ENCODE results near the gene CHIA. TPM values are rescaled to one million over a fixed set of nuclear protein-coding genes. Genes with fewer than 3 reads are reported as not detected.
"Not testable (repeated sequence)": the region's sequence is repeated elsewhere in the genome, so short reads cannot be mapped to it uniquely, and the experiment has no call there.

CHIA gene
- total and polyA plus RNA-seq, 12 donors, result 0.07 to 0.19 TPM; not detected in 10

- Histone ChIP-seq H3K4me1 (replicated peaks in 1 of 2) (peaks cover 0 to 3% of the 10 kb centered on the region in 2 donors), H3K27me3 (no peaks in the 10 kb centered on the region), H3K36me3 (replicated peaks in 1 of 2) (no peaks in the 10 kb centered on the region), H3K4me3 (no peak overlapping the region), H3K9me3 (replicated peaks in 1 of 3) (no peaks in the 10 kb centered on the region), H3K27ac (no peak overlapping the region)
- no peak for DNase-seq
- intact Hi-C loops (cut with DNase I), result no loop called here
- TF ChIP-seq CTCF (IDR thresholded peaks at IDR 0.05) (no peak), POLR2A (IDR thresholded peaks at IDR 0.05) (no peak)
Measured at GRCh38 chr1:111351700-111352099, 61.0 kb downstream of the CHIA start.

GRCh38 chr1:111354584-111354983 lies 63.9 kb downstream of the CHIA start:
- Histone ChIP-seq H3K27me3 (no peaks in the 10 kb centered on the region), H3K4me1 (replicated peaks in 1 of 2) (no peaks in the 10 kb centered on the region), H3K36me3 (replicated peaks in 1 of 2) (no peaks in the 10 kb centered on the region), H3K9me3 (replicated peaks in 1 of 3) (no peaks in the 10 kb centered on the region), H3K27ac (no peak overlapping the region), H3K4me3 (no peak overlapping the region)
- no peak for DNase-seq
- intact Hi-C loops (cut with DNase I), result no loop called here
- TF ChIP-seq CTCF (IDR thresholded peaks at IDR 0.05) (no peak), POLR2A (IDR thresholded peaks at IDR 0.05) (no peak)

- H3K36me3 ChIP-seq (replicated peaks in 1 of 2), result no peaks in the 10 kb centered on the region
- DNase-seq, result no peak
- H3K27me3 ChIP-seq, result no peaks in the 10 kb centered on the region
- no peak overlapping the region for H3K4me3 ChIP-seq
- no peak overlapping the region for H3K27ac ChIP-seq
- WGBS, 4 donors, result 81 to 89% (median 86%) methylated on average over 2 of the region's 2 CpGs
- TF ChIP-seq POLR2A (IDR thresholded peaks at IDR 0.05) (no peak), CTCF (IDR thresholded peaks at IDR 0.05) (no peak)
- intact Hi-C loops (cut with DNase I), result no loop called here
- no peaks in the 10 kb centered on the region for H3K9me3 ChIP-seq (replicated peaks in 1 of 3)
- no peaks in the 10 kb centered on the region for H3K4me1 ChIP-seq (replicated peaks in 1 of 2)
Measured at GRCh38 chr1:111358964-111359363, 68.3 kb downstream of the CHIA start.

- WGBS, 4 donors, result 70 to 88% (median 83%) methylated on average over 3 of the region's 3 CpGs
- DNase-seq, result no peak
- intact Hi-C loops (cut with DNase I), result no loop called here
- TF ChIP-seq CTCF (IDR thresholded peaks at IDR 0.05) (no peak), POLR2A (IDR thresholded peaks at IDR 0.05) (no peak)
- H3K27me3 ChIP-seq, result no peaks in the 10 kb centered on the region
- no peak overlapping the region for H3K4me3 ChIP-seq
- no peaks in the 10 kb centered on the region for H3K36me3 ChIP-seq (replicated peaks in 1 of 2)
- no peak overlapping the region for H3K27ac ChIP-seq
- H3K9me3 ChIP-seq (replicated peaks in 1 of 3), result no peaks in the 10 kb centered on the region
- no peaks in the 10 kb centered on the region for H3K4me1 ChIP-seq (replicated peaks in 1 of 2)
Measured at GRCh38 chr1:111359376-111359775, 68.7 kb downstream of the CHIA start.

GRCh38 chr1:111360257-111360656 lies 69.6 kb downstream of the CHIA start:
- H3K27me3 ChIP-seq; H3K4me1 ChIP-seq (replicated peaks in 1 of 2); H3K36me3 ChIP-seq (replicated peaks in 1 of 2); H3K4me3 ChIP-seq; DNase-seq; H3K9me3 ChIP-seq (replicated peaks in 1 of 3); H3K27ac ChIP-seq; intact Hi-C loops (cut with DNase I): not testable (repeated sequence)
- 26 to 60% (median 51%) methylated on average over 4 of the region's 4 CpGs for WGBS, 4 donors
